ENCODE results near the gene STUB1. TPM values are rescaled to one million over a fixed set of nuclear protein-coding genes. Genes with fewer than 3 reads are reported as not detected.

STUB1 gene
- polyA plus RNA-seq, 2 of the 4 experiments (the other 2 are of a cell fraction): 60.6 to 93.5 TPM

- TF ChIP-seq GATA3 (IDR thresholded peaks at IDR 0.05; ENCODE audit: borderline replicate concordance): no peak
- no peak for TF ChIP-seq ZC3H11A (IDR thresholded peaks at IDR 0.05)
- TF ChIP-seq MAFK (IDR thresholded peaks at IDR 0.05; ENCODE audit: partially characterized antibody): no peak
- TF ChIP-seq CHD4 (IDR thresholded peaks at IDR 0.05; ENCODE audit: borderline replicate concordance): no peak
- TF ChIP-seq JUNB (IDR thresholded peaks at IDR 0.05): no peak
- TF ChIP-seq MAZ (IDR thresholded peaks at IDR 0.05; ENCODE audit: borderline replicate concordance, low read depth, low read length): no peak
- TF ChIP-seq RFX5 (IDR thresholded peaks at IDR 0.05): no peak
- TF ChIP-seq CEBPB (IDR thresholded peaks at IDR 0.05): no peak
- TF ChIP-seq HDAC2 (IDR thresholded peaks at IDR 0.05): no peak
- TF ChIP-seq, protein P1, sequence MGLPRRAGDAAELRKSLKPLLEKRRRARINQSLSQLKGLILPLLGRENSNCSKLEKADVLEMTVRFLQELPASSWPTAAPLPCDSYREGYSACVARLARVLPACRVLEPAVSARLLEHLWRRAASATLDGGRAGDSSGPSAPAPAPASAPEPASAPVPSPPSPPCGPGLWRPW (IDR thresholded peaks at IDR 0.05): no peak
- no peak for TF ChIP-seq ZSCAN20 (CRISPR knock-in tag; IDR thresholded peaks at IDR 0.05)
- TF ChIP-seq RAD21 (conservative IDR thresholded peaks at IDR 0.05 in 1 of 2, IDR thresholded peaks at IDR 0.05 in 1 of 2): no peak
- no peak for TF ChIP-seq NR3C1 (IDR thresholded peaks at IDR 0.05)
- ChIA-PET CTCF (interaction anchor here (0.9 to 1.8 kb wide), 3 partner anchors 12 to 185 kb away, joined by 3 to 4 read pairs (median 3); no protein-coding TSS in a partner anchor), POLR2A (no interaction called here)
- ATAC-seq: no peak
- DNase-seq (ENCODE audit: low read depth in 1 of 2, low spot score in 1 of 2): no peak
- WGBS (ENCODE audit: missing lambda C conversion rate): 95% methylated on average over 16 of the region's 22 CpGs
- Histone ChIP-seq H3K4me1 (peaks cover 35% of the 10 kb centered on the region), H3K4me3 (no peak overlapping the region), H3K27ac (no peak overlapping the region), H3K9me3 (no peaks in the 10 kb centered on the region), H3K4me2 (no peak overlapping the region; the same call in 2 of the 3 replicates)
- no peak for FAIRE-seq
Measured at GRCh38 chr16:634051-634670, 46.0 kb upstream of the STUB1 start.

DNA sequence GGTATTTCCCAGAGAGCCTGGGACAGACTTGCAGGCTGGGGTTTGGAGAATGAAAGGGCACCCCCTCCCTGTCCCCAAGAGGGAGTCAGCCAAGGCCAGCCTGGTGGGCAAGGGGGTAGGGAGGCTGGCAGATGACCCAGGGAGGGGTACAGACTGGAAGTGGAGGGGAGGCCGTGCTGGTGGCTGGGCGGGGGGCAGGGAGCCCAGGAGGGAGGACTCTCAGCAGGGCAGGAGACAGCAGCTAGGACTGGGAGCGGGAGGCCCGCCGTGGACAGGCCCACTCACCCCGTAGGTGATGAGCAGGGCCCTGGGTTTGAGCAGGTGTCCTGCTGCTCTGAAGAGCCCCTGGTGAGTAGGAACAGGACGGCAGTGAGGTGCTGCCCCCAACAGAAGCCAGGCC lies 45.2 kb upstream of the STUB1 start:
- Histone ChIP-seq H3K9me3 (no peaks in the 10 kb centered on the region), H3K4me2 (peak overlapping the region; percentile 78), H3K4me1 (peaks cover 30% of the 10 kb centered on the region), H3K4me3 (peak overlapping the region; percentile 78), H3K27ac (peak overlapping the region in 1 of 2 experiments; percentile 91; a peak in 3 of 6 replicates)
- 83% methylated on average over 6 of the region's 7 CpGs for WGBS (ENCODE audit: missing lambda C conversion rate)
- no peak for TF ChIP-seq NPAS2 (CRISPR knock-in tag; IDR thresholded peaks at IDR 0.05; ENCODE audit: borderline replicate concordance)
- TF ChIP-seq JUN (IDR thresholded peaks at IDR 0.05): no peak
- TF ChIP-seq, protein P2, sequence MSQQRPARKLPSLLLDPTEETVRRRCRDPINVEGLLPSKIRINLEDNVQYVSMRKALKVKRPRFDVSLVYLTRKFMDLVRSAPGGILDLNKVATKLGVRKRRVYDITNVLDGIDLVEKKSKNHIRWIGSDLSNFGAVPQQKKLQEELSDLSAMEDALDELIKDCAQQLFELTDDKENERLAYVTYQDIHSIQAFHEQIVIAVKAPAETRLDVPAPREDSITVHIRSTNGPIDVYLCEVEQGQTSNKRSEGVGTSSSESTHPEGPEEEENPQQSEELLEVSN (IDR thresholded peaks at IDR 0.05; ENCODE audit: borderline replicate concordance, low read depth): no peak
- TF ChIP-seq TP53 (CRISPR knock-in tag; IDR thresholded peaks at IDR 0.05): no peak
- TF ChIP-seq TFCP2L1 (CRISPR knock-in tag; IDR thresholded peaks at IDR 0.05): no peak
- no peak for TF ChIP-seq CHD2 (IDR thresholded peaks at IDR 0.05; ENCODE audit: low read length, partially characterized antibody)
- no peak for TF ChIP-seq CHD4 (IDR thresholded peaks at IDR 0.05; ENCODE audit: borderline replicate concordance)
- no peak for TF ChIP-seq ESRRA (IDR thresholded peaks at IDR 0.05; ENCODE audit: borderline replicate concordance, low read length)
- no peak for TF ChIP-seq NFE2L2 (conservative IDR thresholded peaks at IDR 0.05; ENCODE audit: low read length)
- TF ChIP-seq CEBPB (IDR thresholded peaks at IDR 0.05): no peak
- TF ChIP-seq POLR2AphosphoS2 (conservative IDR thresholded peaks at IDR 0.05; ENCODE audit: low read length): no peak
- no peak for TF ChIP-seq NR3C1 (IDR thresholded peaks at IDR 0.05)
- no peak for TF ChIP-seq HOXB5 (CRISPR knock-in tag; IDR thresholded peaks at IDR 0.05)
- TF ChIP-seq, protein P3, sequence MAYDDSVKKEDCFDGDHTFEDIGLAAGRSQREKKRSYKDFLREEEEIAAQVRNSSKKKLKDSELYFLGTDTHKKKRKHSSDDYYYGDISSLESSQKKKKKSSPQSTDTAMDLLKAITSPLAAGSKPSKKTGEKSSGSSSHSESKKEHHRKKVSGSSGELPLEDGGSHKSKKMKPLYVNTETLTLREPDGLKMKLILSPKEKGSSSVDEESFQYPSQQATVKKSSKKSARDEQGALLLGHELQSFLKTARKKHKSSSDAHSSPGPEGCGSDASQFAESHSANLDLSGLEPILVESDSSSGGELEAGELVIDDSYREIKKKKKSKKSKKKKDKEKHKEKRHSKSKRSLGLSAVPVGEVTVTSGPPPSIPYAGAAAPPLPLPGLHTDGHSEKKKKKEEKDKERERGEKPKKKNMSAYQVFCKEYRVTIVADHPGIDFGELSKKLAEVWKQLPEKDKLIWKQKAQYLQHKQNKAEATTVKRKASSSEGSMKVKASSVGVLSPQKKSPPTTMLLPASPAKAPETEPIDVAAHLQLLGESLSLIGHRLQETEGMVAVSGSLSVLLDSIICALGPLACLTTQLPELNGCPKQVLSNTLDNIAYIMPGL (CRISPR knock-in tag; IDR thresholded peaks at IDR 0.05; ENCODE audit: borderline replicate concordance): no peak
- ChIA-PET CTCF (interaction anchor here (1.0 to 1.8 kb wide), 2 partner anchors 13 to 41 kb away, joined by 4 read pairs; no protein-coding TSS in a partner anchor), POLR2A (no interaction called here)
- no peak for DNase-seq (ENCODE audit: low read depth in 1 of 2, low spot score in 1 of 2)
- ATAC-seq: no peak
- FAIRE-seq: no peak
